A204.1 (cell line): ENCODE data around the gene KLHL7.

Source experiments
- FAIRE-seq: peaks from 2 replicates; lab custom pipeline; 2012; peaks lifted over from hg19 to GRCh38; lab: Jason Lieb, UNC

Gene KLHL7, protein sequence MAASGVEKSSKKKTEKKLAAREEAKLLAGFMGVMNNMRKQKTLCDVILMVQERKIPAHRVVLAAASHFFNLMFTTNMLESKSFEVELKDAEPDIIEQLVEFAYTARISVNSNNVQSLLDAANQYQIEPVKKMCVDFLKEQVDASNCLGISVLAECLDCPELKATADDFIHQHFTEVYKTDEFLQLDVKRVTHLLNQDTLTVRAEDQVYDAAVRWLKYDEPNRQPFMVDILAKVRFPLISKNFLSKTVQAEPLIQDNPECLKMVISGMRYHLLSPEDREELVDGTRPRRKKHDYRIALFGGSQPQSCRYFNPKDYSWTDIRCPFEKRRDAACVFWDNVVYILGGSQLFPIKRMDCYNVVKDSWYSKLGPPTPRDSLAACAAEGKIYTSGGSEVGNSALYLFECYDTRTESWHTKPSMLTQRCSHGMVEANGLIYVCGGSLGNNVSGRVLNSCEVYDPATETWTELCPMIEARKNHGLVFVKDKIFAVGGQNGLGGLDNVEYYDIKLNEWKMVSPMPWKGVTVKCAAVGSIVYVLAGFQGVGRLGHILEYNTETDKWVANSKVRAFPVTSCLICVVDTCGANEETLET

DNA sequence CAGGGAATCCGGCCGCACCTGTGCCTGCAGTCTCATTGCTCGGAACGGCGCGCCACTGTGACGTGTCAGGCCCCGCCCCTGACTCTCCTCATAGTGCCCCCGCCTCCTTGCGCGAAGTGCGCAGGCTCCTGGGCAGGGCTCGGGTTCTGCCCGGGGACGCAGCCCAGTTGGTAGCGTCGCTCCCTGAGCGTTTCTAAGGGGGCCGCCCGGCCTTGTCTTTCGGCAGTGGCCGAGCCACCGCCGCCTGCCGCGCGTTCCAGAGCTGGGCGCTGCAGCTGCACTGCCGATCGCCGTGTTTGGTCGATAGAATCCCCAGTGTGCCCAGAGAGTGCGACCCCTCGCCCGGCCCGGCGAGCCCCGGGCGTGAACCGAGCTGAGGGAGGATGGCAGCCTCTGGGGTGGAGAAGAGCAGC, at the start of gene KLHL7:
TSS of gene KLHL7 (plus strand) at position 142 of the 413 bp plus-strand sequence. CDS start at position 384, 242 bp downstream.
- FAIRE-seq, result no peak

DNA sequence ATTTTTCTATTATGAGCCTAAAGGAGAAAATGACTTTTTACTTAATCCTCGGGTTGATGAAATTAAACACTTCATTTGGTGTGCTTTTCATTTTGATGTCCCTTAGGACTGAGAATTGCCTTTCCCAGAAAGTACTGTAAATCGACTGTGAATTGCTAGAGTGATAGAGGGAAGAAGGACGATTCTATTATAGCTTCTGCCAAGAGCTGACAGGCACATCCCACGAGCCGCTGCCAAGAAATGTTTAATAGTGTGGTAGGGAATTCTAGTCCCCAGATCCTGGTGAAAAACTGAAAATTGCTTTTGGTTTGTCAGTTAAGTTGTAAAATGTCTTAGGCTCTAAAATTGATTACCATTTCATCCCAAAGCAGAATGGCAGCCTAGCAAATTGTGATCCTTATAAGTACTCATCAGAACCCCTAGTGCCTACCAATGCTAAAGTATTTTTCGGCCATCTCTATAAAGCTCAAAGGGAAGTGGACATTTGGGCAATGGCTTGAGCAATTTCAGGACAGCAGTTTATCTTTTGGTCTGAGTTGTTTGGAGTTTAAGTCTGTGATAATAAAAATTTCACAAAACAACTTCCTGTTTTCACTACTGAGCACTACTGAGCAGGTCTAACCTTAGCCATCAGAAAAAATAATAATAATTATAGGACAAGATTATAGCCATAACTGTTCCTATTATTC, 47.0 kb upstream of the KLHL7 start:
- no peak for FAIRE-seq

DNA sequence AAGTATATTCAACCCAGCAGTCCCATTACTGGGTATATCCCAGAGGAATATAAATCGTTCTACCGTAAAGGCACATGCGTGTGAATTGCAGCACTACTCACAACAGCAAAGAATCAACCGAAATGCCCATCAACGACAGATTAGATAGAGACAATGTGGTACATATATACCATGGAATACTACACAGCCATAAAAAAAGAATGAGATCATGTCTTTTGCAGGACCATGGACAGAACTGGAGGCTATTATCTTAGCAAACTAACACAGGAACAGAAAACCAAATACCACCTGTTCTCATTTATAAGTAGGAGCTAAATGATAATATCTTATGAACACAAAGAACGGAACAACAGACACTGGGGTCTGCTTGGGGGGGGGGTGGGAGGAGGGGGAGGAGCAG, 44.3 kb upstream of the KLHL7 start:
- no peak for FAIRE-seq

DNA sequence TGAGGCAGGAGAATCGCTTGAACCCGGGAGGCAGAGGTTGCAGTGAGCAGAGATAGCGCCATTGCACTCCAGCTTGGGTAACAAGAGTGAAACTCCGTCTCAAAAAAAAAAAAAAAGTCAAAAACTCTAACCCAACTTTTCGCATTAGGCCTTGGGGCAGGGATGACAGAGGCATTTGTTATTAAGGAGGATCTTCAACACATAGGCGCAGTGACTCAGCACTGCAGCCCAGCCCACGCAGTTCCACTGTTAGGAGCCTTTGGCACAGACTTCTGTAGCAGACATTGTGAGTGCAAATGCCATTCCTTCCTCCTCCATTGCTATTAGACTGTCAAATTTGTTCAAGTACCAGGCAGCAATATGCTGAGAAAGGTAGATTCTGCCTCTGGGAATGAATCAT, 43.1 kb upstream of the KLHL7 start:
- FAIRE-seq, result no peak

DNA sequence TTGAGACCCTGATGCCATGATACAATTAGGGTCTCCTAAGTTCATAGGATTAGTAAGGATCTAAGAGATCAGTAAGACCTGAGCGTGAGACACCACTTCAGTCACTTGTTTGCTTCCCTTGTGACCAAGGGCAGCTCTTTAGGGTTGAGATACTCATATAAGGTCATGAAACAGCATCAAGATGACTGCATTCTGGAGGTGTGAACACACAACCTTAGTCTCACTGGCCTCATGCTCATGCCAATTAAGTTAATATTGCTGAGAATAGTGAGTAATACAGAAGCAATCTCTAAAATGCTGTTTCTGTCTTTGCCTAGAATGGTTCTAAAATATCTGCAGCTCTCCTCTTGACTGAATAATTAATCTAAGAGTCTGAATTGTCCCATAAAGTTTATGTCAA, 39.6 kb upstream of the KLHL7 start:
- FAIRE-seq, result no peak

DNA sequence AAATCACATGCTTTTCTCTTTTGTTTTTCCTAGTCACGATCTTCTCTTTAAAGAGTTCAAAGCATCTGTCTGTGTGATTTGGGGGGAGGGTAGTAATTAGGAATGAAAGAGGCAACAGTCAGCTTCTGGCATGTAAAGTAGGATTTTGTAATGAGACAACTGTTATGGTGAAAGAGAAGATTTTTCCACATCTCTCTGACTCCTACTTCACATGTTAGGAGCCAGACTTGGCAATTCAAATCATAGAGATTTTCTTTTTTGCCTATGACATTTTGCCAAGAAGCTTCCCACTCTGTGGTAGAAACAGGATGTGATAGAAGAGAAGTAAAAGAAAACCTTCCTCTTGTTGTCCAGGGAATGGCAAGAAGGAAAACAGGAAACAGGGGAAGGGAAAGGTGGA, 38.3 kb upstream of the KLHL7 start:
- no peak for FAIRE-seq

DNA sequence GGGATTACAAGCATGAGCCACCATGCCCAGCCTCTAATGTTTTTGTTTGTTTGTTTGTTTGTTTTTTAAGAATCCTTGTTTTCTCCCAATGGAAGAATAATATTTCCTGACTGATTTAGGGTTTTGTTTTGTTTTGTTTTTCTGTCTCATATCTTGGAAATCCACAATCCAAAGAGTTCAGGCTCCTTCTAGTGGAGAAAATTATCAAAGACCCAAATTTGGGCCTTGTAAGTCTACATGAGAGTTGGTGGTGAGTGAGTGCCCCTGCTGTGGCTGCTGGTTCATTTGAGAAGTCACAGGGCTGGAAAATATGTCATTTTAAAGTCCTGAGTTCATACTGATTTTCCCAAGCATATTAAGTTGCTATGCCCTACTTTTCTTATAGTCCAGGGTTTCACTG, 33.5 kb upstream of the KLHL7 start:
- FAIRE-seq, result no peak

DNA sequence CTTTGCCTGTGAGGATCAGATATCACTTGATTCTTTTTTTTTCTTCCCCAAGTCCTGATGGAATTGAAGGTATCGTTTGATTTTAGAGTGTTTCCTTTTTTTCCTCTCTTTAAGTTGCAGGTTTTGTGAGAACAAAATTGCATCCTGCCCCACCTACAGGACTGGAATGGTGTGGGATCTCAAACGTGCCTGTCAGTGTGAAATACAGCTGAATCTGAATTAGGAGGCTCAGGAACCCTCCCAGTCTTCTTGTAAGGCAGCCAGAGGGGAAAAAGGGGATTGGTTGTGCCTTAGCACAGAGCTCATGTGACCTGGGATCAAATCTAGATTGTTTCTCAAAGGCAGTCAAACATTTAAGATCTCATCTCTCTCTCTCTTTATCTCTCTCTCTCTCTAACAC, 32.7 kb upstream of the KLHL7 start:
- FAIRE-seq, result no peak

DNA sequence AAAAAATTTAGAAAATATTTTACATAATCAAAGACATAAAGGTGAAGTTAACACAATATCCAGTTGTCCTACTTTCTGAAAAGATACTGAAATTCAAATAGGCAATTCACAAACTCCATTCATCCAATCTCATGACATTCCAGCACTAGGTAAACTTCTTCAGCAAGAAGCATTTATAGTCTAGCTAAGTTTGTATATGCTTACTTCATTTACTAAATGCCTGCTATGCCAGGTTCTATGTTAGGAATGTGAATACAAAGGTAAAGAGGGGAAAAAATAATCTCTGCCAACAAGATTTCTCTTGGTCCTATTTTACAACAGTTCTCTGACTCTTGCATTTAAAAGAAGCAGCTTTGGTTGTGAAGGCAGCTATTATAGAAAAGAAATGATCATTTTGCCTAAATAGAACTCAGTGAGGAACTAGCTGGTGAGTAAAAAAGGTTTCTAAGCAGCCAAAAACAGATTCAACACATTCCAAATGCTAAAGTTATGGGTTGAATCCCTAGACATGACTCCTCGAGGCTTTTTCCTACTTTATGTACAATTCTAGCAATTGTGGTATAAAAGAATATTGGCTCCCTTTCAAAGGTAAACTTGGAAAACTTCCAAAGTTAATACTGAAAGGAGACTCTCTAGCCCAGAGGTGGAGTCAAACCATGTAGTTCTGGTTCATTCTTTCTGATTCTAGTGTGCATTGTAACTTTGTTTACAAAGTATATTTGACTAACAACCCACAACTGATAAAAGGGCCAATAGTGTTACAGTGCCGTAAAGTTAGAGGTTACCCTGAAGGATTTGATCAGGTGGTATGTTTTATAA, 30.9 kb upstream of the KLHL7 start:
- FAIRE-seq, result no peak

DNA sequence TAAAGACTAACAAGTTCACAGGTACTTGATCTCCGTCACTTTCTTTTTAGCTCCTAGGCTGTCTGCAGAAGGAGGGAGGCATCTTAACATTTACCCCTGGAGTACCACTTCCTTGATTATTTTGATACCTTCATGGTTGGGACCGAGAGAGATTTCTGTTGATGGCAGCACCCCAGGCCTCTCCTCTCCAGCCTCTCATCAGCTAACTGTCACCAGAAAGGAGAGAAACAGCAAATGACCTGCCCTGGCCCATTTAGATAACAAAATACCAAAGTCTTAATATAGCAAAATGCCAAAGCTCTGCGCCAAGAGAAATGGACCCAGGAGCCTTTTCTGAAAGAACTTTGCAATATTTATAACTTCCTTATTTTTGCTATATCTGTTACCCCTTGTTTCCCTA, 30.0 kb upstream of the KLHL7 start:
- FAIRE-seq, result no peak

DNA sequence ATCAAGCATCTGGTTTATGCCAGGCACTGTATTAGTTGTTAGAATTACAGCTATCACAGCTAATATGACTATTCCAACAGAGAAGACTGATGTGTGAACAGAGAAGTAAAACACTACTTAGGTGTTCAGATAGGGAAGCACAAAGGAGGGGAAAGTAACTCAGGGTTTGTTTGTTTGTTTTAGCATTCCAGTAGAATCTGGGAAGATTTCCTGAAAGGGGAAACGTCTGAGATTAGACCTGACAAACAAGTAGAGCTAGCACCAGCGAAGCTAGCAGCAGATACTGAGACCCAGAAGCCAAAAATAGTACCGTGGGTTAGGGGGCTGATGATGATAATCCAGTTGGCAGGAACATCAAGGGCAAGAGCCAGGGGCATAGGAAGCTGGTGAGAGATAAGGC, 28.8 kb upstream of the KLHL7 start:
- FAIRE-seq, result no peak

DNA sequence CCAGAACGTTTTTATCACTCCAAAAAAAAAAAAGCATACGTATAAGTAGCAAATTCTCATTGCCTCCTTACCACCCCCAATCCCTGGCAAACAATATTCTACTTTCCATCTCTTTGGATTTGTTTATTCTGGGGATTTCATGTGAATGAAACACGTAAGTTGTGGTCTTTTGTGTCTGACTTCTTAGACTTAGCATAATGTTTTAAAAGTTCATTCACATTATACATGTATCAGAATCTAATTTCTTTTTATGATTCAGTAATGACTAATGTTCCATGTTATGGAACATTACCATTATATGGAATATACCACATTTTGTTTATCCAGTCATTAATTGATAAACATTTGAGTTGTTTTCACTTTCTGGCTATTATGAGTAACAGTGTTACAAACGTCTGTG, 12.5 kb upstream of the KLHL7 start:
- no peak for FAIRE-seq

DNA sequence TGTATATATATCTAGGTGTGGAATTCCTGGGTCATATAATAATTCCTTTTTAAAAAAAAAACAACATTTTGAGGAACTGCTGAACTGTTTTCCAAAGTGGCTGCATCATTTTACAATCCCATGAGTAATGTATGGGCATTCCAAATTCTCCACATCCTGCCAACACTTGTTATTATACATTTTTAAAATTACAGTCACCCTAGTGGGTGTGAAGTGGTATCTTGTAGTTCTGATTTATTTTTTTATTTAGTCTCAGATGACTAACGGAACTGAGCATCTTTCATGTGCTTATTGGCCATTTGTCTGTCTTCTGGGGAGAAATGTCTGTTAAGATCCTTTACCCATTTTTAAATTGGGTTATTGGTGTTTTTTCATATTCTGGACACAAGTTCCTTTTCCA, 12.0 kb upstream of the KLHL7 start:
- no peak for FAIRE-seq

DNA sequence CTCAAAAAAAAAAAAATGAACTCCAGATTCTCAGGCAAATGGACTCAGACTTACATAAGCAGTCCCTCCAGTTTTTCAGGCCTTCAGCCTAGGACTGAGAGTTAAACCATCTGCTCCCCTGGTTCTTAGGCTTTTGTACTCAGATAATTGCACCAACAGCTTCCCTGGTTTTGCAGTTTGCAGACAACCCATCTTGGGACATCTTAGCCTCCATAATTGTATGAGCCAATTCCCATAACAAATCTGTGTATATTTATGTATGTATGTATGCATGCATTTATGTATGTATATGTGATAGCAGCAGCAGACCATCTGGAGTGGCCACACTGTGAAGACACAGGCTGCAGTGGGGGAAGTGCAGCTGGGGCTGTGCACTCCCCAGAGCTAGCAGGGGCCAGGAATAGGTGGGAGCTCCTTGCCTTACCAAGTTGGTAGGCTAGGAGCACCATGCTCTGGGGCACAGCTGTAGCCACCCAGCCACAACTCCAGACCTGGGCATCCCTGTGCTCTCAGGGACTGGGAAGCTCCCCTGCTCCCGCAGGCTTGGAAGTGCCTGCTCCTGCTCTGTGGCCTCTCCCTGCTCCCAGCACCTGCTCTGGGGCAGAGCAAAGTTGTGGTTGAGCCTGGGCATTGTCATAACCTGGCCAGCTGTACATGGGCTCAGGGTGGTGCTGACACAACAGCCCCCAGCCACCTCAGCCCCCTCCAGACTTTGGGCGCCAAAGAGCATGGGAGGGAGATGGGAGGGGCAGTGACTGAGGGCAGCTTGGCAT, 8.9 kb upstream of the KLHL7 start:
- FAIRE-seq, result no peak

DNA sequence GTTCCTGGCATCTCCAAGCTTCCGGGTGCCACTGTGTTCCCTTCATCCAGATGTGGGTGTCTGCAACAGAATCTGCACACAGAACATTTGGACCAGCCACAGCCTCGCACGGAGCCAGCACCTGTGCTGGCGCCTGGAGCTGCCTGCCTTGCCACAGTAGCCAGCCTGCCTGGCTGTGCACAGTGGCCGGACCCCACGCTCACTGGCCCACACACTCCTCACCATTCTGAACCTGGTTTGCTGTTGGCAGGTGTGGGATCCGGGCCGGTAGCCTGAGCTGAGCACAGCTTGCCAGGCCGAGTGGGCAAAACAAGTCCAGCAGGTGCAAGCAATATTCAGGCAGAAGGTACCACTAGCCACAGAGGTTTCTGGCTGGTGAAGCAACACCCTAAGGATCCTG, 7.6 kb upstream of the KLHL7 start:
- no peak for FAIRE-seq

DNA sequence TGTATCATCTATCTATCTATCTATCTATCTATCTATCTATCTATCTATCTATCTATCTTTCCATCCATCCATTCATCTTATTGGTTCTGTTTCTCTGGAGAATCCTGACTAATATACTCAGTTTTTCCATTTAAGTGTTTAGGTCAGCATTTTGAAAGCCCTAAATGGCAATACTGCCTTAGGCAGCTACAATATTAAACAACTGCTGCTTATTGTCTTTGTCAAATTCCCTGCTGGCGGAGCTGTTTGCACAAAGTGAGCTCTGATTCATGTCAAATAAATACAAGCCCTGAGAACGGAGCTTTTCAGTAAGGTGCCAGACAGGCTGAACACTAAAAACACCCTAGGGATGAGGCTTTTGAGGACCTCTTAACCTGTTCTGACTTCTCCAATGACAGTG, 7.1 kb upstream of the KLHL7 start:
- FAIRE-seq, result no peak

DNA sequence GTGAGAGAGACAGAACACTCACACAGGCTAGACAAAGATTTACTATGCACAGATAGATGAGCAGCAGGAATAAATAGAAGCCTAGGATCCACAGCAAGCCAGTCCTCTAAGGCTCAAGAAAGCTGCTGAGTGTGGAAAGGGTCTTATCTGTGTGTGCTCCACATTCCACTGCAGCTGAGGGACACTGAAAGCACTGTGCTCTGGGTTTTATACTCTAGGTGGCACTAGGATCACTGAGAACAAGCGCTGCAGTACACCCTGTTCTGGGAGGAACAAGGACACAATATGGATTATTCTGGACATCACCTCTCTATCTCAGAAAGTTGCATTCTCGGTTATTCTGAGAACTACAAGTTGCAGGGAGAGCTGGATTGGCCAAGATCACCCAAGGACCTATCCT, 4.9 kb upstream of the KLHL7 start:
- no peak for FAIRE-seq

DNA sequence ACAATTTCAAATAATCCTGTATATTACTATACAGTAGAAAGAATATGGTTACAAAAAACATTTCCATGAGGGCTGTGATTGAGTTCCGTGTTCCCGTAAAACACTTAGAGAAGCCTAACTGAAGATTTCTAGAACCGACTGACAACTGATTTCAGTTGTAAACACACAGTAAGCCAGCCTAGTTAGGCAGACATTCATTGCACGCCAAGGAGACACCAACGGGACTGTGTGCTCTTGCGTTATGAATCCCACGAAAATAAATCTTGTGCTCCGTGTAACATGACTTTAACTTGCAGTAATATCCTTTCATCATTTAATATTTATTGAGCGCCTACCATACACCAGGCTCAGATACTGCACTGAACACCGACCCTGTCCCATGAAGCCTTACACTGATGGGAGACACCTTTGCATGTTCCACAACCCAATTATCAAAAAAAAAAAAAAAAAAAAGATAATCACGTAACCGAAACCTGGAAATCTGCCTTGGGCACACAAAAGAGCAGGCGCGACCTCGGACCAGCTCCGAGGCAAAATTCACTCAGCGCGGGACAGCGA, 420 bp upstream of the KLHL7 start:
- FAIRE-seq, result no peak

DNA sequence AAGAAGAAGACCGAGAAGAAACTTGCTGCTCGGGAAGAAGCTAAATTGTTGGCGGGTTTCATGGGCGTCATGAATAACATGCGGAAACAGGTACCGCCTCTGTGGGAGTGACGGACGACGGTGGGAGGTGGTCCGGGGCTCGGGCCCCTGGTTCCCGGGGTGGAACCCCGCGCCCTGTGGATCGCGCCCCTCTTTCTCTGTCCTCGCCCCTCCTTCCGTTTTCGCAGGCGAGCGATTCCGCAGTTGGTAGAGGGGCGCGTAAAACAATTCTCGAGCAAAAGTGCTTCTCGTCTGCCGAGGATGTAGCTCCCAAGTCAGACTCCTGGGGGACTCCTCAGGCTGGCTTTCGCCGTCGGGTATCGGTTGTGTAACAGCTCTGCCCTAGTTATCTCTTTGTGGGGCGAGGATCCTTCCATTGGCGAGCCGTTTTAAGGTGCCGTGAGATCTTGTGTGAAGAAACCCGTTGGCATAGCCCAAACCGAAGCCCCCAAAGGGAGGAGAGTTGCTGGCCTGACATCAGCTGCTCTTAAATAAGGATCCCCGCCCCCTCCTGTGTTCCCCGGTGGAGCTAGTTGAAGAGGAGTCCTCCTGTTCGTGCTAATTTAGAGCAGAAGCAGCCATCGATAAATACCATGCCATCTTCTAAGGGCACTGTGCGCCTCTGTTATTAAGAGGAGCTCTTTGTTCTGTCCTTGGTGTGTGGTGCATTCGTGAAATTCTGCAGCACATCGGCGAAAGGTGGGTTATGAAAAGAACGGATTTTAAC, 655 bp downstream of the KLHL7 start:
- FAIRE-seq, result no peak

DNA sequence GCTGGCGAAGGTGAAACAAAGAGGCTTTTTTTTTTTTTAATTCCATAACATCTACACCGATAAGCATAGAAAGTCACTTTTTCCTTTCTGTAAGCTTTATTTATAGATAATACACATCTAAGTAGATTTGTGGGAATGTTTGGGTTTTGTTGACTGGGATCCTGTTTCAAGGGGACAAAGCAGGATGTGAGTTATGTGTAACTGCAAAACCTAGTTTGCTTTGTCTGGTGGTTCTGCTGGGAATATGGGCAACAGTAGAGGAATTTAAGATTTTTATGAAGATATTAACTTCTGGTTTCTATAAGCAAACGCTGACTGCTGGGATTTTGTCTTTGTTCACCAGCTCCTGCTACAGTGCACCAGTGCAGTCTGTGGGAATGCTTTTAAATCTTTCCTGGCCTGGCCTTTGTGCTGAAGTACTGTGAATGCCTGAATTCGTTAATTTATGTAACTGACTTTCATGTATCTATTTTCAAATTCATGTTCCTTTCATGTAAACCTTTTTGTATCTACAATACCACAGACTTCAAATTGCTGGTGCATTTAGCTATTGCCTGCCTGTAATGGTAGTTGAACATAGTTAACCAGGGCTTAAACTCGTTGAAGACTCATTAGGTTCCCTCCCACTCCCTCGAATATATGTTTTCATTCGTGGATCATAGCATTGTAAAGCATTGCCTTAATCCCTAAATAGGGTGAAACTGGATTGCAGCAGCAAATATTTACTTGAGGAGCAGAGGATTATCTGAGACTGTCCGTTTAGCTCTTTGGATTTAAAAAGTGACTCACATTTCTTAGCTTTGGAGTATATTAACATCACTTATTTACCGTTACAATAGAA, 1.5 kb downstream of the KLHL7 start:
- FAIRE-seq, result no peak
